GM23338 (cell line): ENCODE results near the gene KYNU. TPM values are rescaled to one million over a fixed set of nuclear protein-coding genes. Genes with fewer than 3 reads are reported as not detected.
"Not testable (repeated sequence)": the region's sequence is repeated elsewhere in the genome, so short reads cannot be mapped to it uniquely, and the experiment has no call there.

Experiments used
- ATAC-seq: fragments of 200-7000 bp; cut with Tn5 transposase; 3 replicates; pipeline ENCODE4 v1.9.1; 2020
- DNase-seq: peaks from one replicate; pipeline ENCODE4 v3.0.0-alpha.2; 2015; ENCODE audit warnings: low spot score
- H2AFZ ChIP-seq: fragments of 200-600 bp; sonication (generic); 2 replicates; pipeline ENCODE4 v1.8.0; 2016; ENCODE audit warnings: antibody characterized with exemption, mild to moderate bottlenecking, moderate library complexity
- H3F3A ChIP-seq: fragments of 200-600 bp; sonication (generic); replicated peaks from 2 replicates; pipeline ENCODE4 v1.8.0; 2017; ENCODE audit warnings: antibody characterized with exemption, mixed run types, low read depth
- H3K27ac ChIP-seq: fragments of 200-600 bp; sonication (generic); 2 replicates; pipeline ENCODE4 v1.6.1; 2016; ENCODE audit warnings: low read depth
- H3K27me3 ChIP-seq: fragments of 200-600 bp; sonication (generic); 2 replicates; pipeline ENCODE4 v1.8.0; 2016; ENCODE audit warnings: mild to moderate bottlenecking, mixed run types, moderate library complexity; ENCODE audit not compliant: insufficient read depth
- H3K36me3 ChIP-seq: fragments of 200-600 bp; sonication (generic); 2 replicates; pipeline ENCODE4 v1.8.0; 2016; ENCODE audit warnings: mild to moderate bottlenecking; ENCODE audit not compliant: insufficient read depth
- H3K4me1 ChIP-seq: fragments of 200-600 bp; sonication (generic); 2 replicates; pipeline ENCODE4 v1.8.0; 2016; ENCODE audit warnings: mild to moderate bottlenecking, moderate library complexity; ENCODE audit not compliant: insufficient read depth
- H3K4me2 ChIP-seq: fragments of 200-600 bp; sonication (generic); 2 replicates; pipeline ENCODE4 v1.7.1; 2017; ENCODE audit warnings: mixed run types
- H3K4me3 ChIP-seq: fragments of 200-600 bp; sonication (generic); 2 replicates; pipeline ENCODE4 v1.6.1; 2016; ENCODE audit warnings: mixed run types
- H3K79me2 ChIP-seq: fragments of 200-600 bp; sonication (generic); replicated peaks from 2 replicates; pipeline ENCODE4 v1.8.0; 2017; ENCODE audit warnings: mild to moderate bottlenecking; ENCODE audit not compliant: insufficient read depth
- H3K9me2 ChIP-seq: fragments of 200-600 bp; sonication (generic); 2 replicates; pipeline ENCODE4 v1.8.0; 2017; ENCODE audit not compliant: insufficient read depth
- H4K20me1 ChIP-seq: fragments of 200-600 bp; sonication (generic); replicated peaks from 2 replicates; pipeline ENCODE4 v1.8.0; 2017; ENCODE audit warnings: mild to moderate bottlenecking; ENCODE audit not compliant: insufficient read depth
- H3K27ac Mint-ChIP-seq: 2 replicates; pipeline ENCODE4 v1.8.0; 2020; ENCODE audit warnings: inconsistent platforms, mild to moderate bottlenecking, moderate library complexity, mixed read lengths
- H3K27me3 Mint-ChIP-seq: 3 replicates; pipeline ENCODE4 v1.8.0; 2022; ENCODE audit warnings: low read depth, mild to moderate bottlenecking, moderate library complexity, mixed read lengths, inconsistent platforms; ENCODE audit not compliant: insufficient read depth, poor library complexity
- H3K36me3 Mint-ChIP-seq: 3 replicates; pipeline ENCODE4 v1.8.0; 2021; ENCODE audit warnings: low read depth, mild to moderate bottlenecking, inconsistent platforms, moderate library complexity, mixed read lengths
- H3K4me1 Mint-ChIP-seq: 3 replicates; pipeline ENCODE4 v1.8.0; 2020; ENCODE audit warnings: mild to moderate bottlenecking, inconsistent platforms, mixed read lengths
- H3K4me3 Mint-ChIP-seq: 3 replicates; pipeline ENCODE4 v1.8.0; 2021; ENCODE audit warnings: moderate library complexity, mild to moderate bottlenecking, inconsistent platforms, mixed read lengths
- H3K9me3 Mint-ChIP-seq: 3 replicates; pipeline ENCODE4 v1.8.0; 2020; ENCODE audit warnings: moderate library complexity, mild to moderate bottlenecking, inconsistent platforms, mixed read lengths
- CREB1 ChIP-seq: fragments of 250-450 bp; sonication (Bioruptor Pico); IDR thresholded peaks from 2 replicates; pipeline ENCODE4 v1.5.0; 2020; ENCODE audit warnings: low read depth, mild to moderate bottlenecking, moderate library complexity
- EZH2phosphoT487 ChIP-seq: fragments of 200-600 bp; sonication (generic); IDR thresholded peaks from one replicate; pipeline ENCODE4 v1.8.1; 2018; ENCODE audit warnings: antibody characterized with exemption; ENCODE audit not compliant: unreplicated experiment
- NANOG ChIP-seq: IDR thresholded peaks from 2 replicates; pipeline ENCODE4 v1.6.1; 2016; ENCODE audit warnings: antibody characterized with exemption, borderline replicate concordance
- polyA plus RNA-seq: library from polyadenylated mRNA; unstranded; fragments of >200 nt; fragmentation: Nextera tagmentation; extraction: Ambion mirVana; gene quantifications from 2 replicates; pipeline ENCODE4 v1.2.1, GENCODE V29; 2016
- total RNA-seq: library from RNA; depleted of rRNA; stranded (reverse); fragments of >200 nt; shearing (Covaris generic); gene quantifications from 2 replicates; pipeline ENCODE4 v1.2.3, GENCODE V29; 2014
- TF ChIP-seq, protein P1 (sequence below), 2 experiments: fragments of 200-600 bp in 1 of 2; sonication (generic) in 1 of 2; conservative IDR thresholded peaks; 2 replicates each; pipeline versions ENCODE4 v1.5.1 to v1.6.1; 2016 to 2017; ENCODE audit warnings: antibody characterized with exemption in 2 of 2, low read depth in 2 of 2, mild to moderate bottlenecking in 2 of 2, moderate library complexity in 1 of 2

Gene KYNU
- total and polyA plus RNA-seq, 2 experiments from 2014 or later: 0.03 to 0.21 TPM

DNA sequence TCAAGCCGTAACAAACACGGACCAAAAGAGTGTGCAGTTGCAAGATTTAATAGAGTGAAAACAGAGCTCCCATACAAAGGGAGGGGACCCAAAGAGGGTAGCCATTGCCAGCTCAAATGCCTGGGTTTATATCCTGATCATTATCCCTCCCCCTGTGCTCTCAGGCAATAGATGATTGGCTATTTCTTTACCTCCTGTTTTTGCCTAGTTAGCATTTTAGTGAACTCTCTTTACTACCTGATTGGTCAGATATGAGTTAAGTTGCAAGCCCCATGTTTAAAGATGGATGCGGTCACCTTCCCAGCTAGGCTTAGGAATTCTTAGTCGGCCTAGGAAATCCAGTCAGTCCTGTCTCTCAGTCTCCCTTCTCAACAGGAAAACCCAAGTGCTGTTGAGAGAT, 22.9 kb downstream of the KYNU start:
- H3K4me1 Mint-ChIP-seq, H2AFZ ChIP-seq, DNase-seq, H3K36me3 Mint-ChIP-seq, H3K36me3 ChIP-seq, H3K4me2 ChIP-seq, H3K9me2 ChIP-seq, H3K27me3 ChIP-seq, H3K79me2 ChIP-seq, H3K27me3 Mint-ChIP-seq, ATAC-seq, H3K4me1 ChIP-seq, H3K4me3 ChIP-seq, H3K27ac ChIP-seq, H4K20me1 ChIP-seq, H3K9me3 Mint-ChIP-seq, H3K27ac Mint-ChIP-seq, H3F3A ChIP-seq, H3K4me3 Mint-ChIP-seq: not testable (repeated sequence)

DNA sequence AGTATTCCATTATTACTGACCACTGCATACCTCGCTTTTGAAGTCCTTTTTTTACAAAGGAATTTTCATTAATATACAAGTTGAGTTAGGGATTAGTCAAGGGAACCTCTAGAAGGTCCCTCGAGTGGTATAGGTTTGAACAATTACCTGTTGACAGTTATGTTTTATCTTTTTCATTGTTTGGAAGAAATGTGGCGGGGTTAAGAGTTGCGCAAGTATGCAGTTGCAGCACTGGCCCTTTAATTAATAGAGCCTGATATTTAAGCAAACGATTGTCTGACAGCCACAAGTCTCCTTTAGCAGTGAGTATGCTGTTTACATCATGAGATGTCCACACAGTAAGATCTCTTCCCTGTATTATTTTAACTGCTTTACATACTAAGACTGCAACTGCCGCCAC, 24.3 kb downstream of the KYNU start:
- Mint-ChIP-seq H3K4me3 (no peak overlapping the region), H3K36me3 (no peaks in the 10 kb centered on the region), H3K4me1 (peaks cover 6% of the 10 kb centered on the region; the same call in 2 of the 3 replicates), H3K27ac (no peak overlapping the region), H3K9me3 (no peaks in the 10 kb centered on the region; the same call in 2 of the 3 replicates), H3K27me3 (no peaks in the 10 kb centered on the region)
- H3K4me3 ChIP-seq: no peak overlapping the region
- no peaks in the 10 kb centered on the region for H3K36me3 ChIP-seq
- no peaks in the 10 kb centered on the region for H4K20me1 ChIP-seq
- ATAC-seq (no peak), DNase-seq (no peak)
- H3K9me2 ChIP-seq: peaks cover 5% of the 10 kb centered on the region; the same call in 1 of the 2 replicates
- no peaks in the 10 kb centered on the region for H3K4me1 ChIP-seq
- no peak overlapping the region for H3K4me2 ChIP-seq
- no peaks in the 10 kb centered on the region for H3F3A ChIP-seq
- H3K27me3 ChIP-seq: no peaks in the 10 kb centered on the region
- no peak overlapping the region for H2AFZ ChIP-seq
- no peak overlapping the region for H3K27ac ChIP-seq
- no peaks in the 10 kb centered on the region for H3K79me2 ChIP-seq
- TF ChIP-seq CREB1 (CRISPR knock-in tag) (no peak), EZH2phosphoT487 (no peak)
- TF ChIP-seq, protein P1, sequence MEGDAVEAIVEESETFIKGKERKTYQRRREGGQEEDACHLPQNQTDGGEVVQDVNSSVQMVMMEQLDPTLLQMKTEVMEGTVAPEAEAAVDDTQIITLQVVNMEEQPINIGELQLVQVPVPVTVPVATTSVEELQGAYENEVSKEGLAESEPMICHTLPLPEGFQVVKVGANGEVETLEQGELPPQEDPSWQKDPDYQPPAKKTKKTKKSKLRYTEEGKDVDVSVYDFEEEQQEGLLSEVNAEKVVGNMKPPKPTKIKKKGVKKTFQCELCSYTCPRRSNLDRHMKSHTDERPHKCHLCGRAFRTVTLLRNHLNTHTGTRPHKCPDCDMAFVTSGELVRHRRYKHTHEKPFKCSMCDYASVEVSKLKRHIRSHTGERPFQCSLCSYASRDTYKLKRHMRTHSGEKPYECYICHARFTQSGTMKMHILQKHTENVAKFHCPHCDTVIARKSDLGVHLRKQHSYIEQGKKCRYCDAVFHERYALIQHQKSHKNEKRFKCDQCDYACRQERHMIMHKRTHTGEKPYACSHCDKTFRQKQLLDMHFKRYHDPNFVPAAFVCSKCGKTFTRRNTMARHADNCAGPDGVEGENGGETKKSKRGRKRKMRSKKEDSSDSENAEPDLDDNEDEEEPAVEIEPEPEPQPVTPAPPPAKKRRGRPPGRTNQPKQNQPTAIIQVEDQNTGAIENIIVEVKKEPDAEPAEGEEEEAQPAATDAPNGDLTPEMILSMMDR (conservative IDR thresholded peaks at IDR 0.05; ENCODE audit: low read depth in 2 of 2): no peak

DNA sequence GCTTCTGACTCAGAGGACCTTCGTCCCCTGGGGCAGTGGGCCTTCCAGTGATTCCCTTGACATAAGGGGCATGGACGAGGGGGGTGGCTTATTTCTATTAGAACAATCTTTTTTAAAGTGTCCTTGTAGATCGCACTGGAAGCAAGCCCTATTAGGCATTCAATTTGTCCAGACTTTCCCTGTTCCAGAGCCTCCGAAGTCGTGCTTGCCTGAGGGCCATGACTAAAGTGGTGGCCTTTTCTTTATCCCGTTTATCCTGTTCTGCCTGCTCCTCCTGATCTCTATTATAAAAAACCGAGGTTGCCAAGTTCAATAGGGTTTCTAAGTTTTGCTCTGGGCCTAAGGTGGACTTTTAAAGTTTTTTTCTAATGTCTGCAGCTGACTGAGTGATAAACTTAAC, 26.3 kb downstream of the KYNU start:
- not testable (repeated sequence) for H3K27me3 ChIP-seq, H3K4me2 ChIP-seq, H3K27ac ChIP-seq, H3K4me1 Mint-ChIP-seq, H2AFZ ChIP-seq, H3K27ac Mint-ChIP-seq, H3K4me1 ChIP-seq, H3K36me3 Mint-ChIP-seq, H3F3A ChIP-seq, H3K4me3 ChIP-seq, H3K9me2 ChIP-seq, H4K20me1 ChIP-seq, H3K9me3 Mint-ChIP-seq, H3K27me3 Mint-ChIP-seq, H3K79me2 ChIP-seq, H3K4me3 Mint-ChIP-seq, ATAC-seq, H3K36me3 ChIP-seq, DNase-seq

GRCh38 chr2:142907653-142908052, 30.2 kb downstream of the KYNU start:
- Histone ChIP-seq H3K27me3 (no peaks in the 10 kb centered on the region), H3K36me3 (no peaks in the 10 kb centered on the region)
- no peak for TF ChIP-seq NANOG

More at GRCh38 chr2:142907653-142908052, 30.2 kb downstream of the KYNU start:
- Mint-ChIP-seq H3K27me3 (no peaks in the 10 kb centered on the region), H3K27ac (no peak overlapping the region), H3K9me3 (no peaks in the 10 kb centered on the region), H3K4me3 (no peak overlapping the region), H3K36me3 (no peaks in the 10 kb centered on the region), H3K4me1 (peaks cover 6% of the 10 kb centered on the region; the same call in 2 of the 3 replicates)
- Histone ChIP-seq H3K4me2 (no peak overlapping the region), H3K4me1 (no peaks in the 10 kb centered on the region), H3K27ac (no peak overlapping the region), H3K4me3 (no peak overlapping the region), H3F3A (no peaks in the 10 kb centered on the region), H3K9me2 (peaks cover 5% of the 10 kb centered on the region; the same call in 1 of the 2 replicates), H4K20me1 (no peaks in the 10 kb centered on the region), H2AFZ (no peak overlapping the region), H3K79me2 (no peaks in the 10 kb centered on the region)
- DNase-seq: no peak
- no peak for ATAC-seq
